ENCODE data around the gene LARP6.

DNA sequence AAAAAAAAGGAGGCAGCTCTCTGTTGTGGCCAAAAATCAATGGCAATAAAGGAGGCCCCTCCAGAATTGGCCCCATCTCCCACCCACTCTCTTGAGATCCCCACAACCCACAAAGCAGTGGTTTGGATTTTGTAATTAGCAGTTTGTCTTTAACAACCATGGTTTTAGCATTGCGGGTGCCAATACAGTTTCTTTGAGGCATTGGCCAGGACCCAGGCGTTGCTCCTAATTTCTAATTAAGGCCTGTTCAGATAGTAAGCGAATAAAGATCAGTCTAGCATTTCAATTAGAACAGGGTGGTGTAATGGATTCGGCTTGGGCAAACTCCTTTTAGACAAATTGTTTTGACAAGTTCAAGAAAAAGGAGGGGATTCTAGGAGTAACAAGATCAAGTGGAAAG is 67.0 kb downstream of the LARP6 start:
- no peak for TF ChIP-seq RAD21 (conservative IDR thresholded peaks at IDR 0.05 in 1 of 2, IDR thresholded peaks at IDR 0.05 in 1 of 2)
- TF ChIP-seq, protein P1, sequence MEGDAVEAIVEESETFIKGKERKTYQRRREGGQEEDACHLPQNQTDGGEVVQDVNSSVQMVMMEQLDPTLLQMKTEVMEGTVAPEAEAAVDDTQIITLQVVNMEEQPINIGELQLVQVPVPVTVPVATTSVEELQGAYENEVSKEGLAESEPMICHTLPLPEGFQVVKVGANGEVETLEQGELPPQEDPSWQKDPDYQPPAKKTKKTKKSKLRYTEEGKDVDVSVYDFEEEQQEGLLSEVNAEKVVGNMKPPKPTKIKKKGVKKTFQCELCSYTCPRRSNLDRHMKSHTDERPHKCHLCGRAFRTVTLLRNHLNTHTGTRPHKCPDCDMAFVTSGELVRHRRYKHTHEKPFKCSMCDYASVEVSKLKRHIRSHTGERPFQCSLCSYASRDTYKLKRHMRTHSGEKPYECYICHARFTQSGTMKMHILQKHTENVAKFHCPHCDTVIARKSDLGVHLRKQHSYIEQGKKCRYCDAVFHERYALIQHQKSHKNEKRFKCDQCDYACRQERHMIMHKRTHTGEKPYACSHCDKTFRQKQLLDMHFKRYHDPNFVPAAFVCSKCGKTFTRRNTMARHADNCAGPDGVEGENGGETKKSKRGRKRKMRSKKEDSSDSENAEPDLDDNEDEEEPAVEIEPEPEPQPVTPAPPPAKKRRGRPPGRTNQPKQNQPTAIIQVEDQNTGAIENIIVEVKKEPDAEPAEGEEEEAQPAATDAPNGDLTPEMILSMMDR (IDR thresholded peaks at IDR 0.05), result no peak
- no peak for TF ChIP-seq MYC (IDR thresholded peaks at IDR 0.05; ENCODE audit: borderline replicate concordance, low read length)
- TF ChIP-seq MAFK (IDR thresholded peaks at IDR 0.05; ENCODE audit: partially characterized antibody), result no peak
- no peak for TF ChIP-seq HOXA7 (CRISPR knock-in tag; IDR thresholded peaks at IDR 0.05)
- TF ChIP-seq KDM5A (IDR thresholded peaks at IDR 0.05), result no peak
- no peak for TF ChIP-seq ZSCAN20 (CRISPR knock-in tag; IDR thresholded peaks at IDR 0.05)
- TF ChIP-seq ZNF302 (CRISPR knock-in tag; IDR thresholded peaks at IDR 0.05), result no peak
- TF ChIP-seq, protein P2, sequence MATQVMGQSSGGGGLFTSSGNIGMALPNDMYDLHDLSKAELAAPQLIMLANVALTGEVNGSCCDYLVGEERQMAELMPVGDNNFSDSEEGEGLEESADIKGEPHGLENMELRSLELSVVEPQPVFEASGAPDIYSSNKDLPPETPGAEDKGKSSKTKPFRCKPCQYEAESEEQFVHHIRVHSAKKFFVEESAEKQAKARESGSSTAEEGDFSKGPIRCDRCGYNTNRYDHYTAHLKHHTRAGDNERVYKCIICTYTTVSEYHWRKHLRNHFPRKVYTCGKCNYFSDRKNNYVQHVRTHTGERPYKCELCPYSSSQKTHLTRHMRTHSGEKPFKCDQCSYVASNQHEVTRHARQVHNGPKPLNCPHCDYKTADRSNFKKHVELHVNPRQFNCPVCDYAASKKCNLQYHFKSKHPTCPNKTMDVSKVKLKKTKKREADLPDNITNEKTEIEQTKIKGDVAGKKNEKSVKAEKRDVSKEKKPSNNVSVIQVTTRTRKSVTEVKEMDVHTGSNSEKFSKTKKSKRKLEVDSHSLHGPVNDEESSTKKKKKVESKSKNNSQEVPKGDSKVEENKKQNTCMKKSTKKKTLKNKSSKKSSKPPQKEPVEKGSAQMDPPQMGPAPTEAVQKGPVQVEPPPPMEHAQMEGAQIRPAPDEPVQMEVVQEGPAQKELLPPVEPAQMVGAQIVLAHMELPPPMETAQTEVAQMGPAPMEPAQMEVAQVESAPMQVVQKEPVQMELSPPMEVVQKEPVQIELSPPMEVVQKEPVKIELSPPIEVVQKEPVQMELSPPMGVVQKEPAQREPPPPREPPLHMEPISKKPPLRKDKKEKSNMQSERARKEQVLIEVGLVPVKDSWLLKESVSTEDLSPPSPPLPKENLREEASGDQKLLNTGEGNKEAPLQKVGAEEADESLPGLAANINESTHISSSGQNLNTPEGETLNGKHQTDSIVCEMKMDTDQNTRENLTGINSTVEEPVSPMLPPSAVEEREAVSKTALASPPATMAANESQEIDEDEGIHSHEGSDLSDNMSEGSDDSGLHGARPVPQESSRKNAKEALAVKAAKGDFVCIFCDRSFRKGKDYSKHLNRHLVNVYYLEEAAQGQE (IDR thresholded peaks at IDR 0.05), result no peak
- no peak for TF ChIP-seq POLR2A (IDR thresholded peaks at IDR 0.05; ENCODE audit: low read length)
- no peak for TF ChIP-seq BHLHE40 (IDR thresholded peaks at IDR 0.05; ENCODE audit: low read depth, low read length)
- TF ChIP-seq, protein P3, sequence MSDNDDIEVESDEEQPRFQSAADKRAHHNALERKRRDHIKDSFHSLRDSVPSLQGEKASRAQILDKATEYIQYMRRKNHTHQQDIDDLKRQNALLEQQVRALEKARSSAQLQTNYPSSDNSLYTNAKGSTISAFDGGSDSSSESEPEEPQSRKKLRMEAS (IDR thresholded peaks at IDR 0.05), result no peak
- TF ChIP-seq, protein P4, sequence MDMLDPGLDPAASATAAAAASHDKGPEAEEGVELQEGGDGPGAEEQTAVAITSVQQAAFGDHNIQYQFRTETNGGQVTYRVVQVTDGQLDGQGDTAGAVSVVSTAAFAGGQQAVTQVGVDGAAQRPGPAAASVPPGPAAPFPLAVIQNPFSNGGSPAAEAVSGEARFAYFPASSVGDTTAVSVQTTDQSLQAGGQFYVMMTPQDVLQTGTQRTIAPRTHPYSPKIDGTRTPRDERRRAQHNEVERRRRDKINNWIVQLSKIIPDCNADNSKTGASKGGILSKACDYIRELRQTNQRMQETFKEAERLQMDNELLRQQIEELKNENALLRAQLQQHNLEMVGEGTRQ (IDR thresholded peaks at IDR 0.05), result no peak
- no peak for TF ChIP-seq CEBPB (IDR thresholded peaks at IDR 0.05)
